OCI-M2 (cell line): ENCODE data around the gene MTTP.
A peak's percentile ranks its signal among the peaks of the same experiment; 100 is the strongest.

Source experiments
- DNase-seq: peaks from one replicate; lab custom pipeline; 2025; ENCODE audit not compliant: unreplicated experiment; lab: John Stamatoyannopoulos, UW

The MTTP gene

GRCh38 chr4:99665983-99666382, 91.4 kb downstream of the MTTP start:
- DNase-seq = no peak

- DNase-seq = no peak
These were observed 93.8 kb downstream of the MTTP start for GRCh38 chr4:99668472-99668871.

- DNase-seq = no peak
These were observed 94.5 kb downstream of the MTTP start for GRCh38 chr4:99669084-99669483.

GRCh38 chr4:99670409-99671073, 95.9 kb downstream of the MTTP start:
- DNase-seq = peak; percentile 17
